A549 (cell line): ENCODE data around the gene GRIK4.

Source experiments
- PHF8 ChIP-seq: fragments of 200-600 bp; sonication (generic); IDR thresholded peaks from 2 replicates; pipeline ENCODE4 v1.6.1; 2016; ENCODE audit warnings: low read depth, mild to moderate bottlenecking, antibody characterized with exemption, moderate library complexity, borderline replicate concordance
- POLR2A ChIP-seq: IDR thresholded peaks from 2 replicates; pipeline ENCODE4 v1.6.1; 2012; ENCODE audit warnings: mild to moderate bottlenecking, low read length
- SMC3 ChIP-seq: fragments of >200 bp; sonication (Bioruptor Twin); formaldehyde crosslinking; IDR thresholded peaks from 3 replicates; pipeline ENCODE4 v1.6.1; 2018; ENCODE audit warnings: inconsistent platforms
- ZFP36 ChIP-seq: fragments of 450-650 bp; IDR thresholded peaks from 2 replicates; pipeline ENCODE4 v1.6.1; 2014; ENCODE audit warnings: borderline replicate concordance; ENCODE audit not compliant: partially characterized antibody
- TF ChIP-seq, protein P1 (sequence below): IDR thresholded peaks from 2 replicates; pipeline ENCODE4 v1.6.1; 2012
- TF ChIP-seq, protein P2 (sequence below): fragments of >200 bp; sonication (Bioruptor Twin); formaldehyde crosslinking; IDR thresholded peaks from 3 replicates; pipeline ENCODE4 v1.5.1; 2016

DNA sequence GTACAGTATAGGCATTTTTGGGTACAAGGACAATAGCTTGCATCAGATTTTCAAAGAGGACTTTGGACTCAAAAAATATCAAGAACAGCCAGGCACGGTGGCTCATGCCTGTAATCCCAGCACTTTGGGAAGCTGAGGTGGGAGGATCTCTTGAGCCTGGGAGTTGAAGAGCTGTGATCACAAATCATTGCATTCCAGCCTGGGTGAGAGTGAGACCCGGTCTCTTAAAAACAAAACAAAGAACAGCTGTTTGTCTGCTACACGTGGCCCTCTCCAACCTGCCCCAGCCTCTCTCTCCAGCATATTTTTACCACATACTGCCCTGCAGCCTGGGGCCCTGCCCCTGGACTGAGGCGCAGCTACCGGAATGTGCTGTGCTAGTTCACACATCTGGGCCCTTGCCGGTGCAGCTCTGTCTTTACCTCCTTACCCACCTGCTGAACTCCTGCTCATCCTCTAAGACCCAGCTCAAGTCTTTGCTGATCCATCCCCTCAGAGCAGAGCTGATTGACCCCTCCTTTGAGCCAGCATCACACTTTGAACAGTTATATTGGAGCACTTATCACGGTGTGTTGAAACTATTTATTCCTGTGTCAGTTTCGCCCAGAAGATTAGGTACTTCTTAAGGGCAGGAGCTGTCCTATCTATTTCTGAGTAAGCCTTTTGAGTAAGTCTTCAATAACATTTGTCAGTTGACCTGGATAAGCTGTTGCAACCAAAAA is 29.4 kb downstream of the GRIK4 start:
- no peak for TF ChIP-seq POLR2A
- TF ChIP-seq SMC3 = no peak
- TF ChIP-seq, protein P1, sequence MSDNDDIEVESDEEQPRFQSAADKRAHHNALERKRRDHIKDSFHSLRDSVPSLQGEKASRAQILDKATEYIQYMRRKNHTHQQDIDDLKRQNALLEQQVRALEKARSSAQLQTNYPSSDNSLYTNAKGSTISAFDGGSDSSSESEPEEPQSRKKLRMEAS = no peak
- TF ChIP-seq PHF8 = no peak
- no peak for TF ChIP-seq ZFP36
- TF ChIP-seq, protein P2, sequence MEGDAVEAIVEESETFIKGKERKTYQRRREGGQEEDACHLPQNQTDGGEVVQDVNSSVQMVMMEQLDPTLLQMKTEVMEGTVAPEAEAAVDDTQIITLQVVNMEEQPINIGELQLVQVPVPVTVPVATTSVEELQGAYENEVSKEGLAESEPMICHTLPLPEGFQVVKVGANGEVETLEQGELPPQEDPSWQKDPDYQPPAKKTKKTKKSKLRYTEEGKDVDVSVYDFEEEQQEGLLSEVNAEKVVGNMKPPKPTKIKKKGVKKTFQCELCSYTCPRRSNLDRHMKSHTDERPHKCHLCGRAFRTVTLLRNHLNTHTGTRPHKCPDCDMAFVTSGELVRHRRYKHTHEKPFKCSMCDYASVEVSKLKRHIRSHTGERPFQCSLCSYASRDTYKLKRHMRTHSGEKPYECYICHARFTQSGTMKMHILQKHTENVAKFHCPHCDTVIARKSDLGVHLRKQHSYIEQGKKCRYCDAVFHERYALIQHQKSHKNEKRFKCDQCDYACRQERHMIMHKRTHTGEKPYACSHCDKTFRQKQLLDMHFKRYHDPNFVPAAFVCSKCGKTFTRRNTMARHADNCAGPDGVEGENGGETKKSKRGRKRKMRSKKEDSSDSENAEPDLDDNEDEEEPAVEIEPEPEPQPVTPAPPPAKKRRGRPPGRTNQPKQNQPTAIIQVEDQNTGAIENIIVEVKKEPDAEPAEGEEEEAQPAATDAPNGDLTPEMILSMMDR = no peak
